SU-DHL-6 (cell line): ENCODE results near the gene PPP1R12B.

ENCODE experiments used
- EZH2phosphoT487 ChIP-seq: fragments of 200-600 bp; sonication (generic), shearing (Covaris generic); conservative IDR thresholded peaks from 2 replicates; pipeline ENCODE4 v1.6.1; 2018; ENCODE audit warnings: mild to moderate bottlenecking, antibody characterized with exemption, low read length, moderate library complexity, mixed read lengths
- TF ChIP-seq, protein P1 (sequence below): fragments of 200-600 bp; sonication (generic); IDR thresholded peaks from one replicate; pipeline ENCODE4 v1.5.1; 2017; ENCODE audit warnings: antibody characterized with exemption, mild to moderate bottlenecking, low read length, moderate library complexity; ENCODE audit not compliant: insufficient read depth, poor library complexity, severe bottlenecking

DNA sequence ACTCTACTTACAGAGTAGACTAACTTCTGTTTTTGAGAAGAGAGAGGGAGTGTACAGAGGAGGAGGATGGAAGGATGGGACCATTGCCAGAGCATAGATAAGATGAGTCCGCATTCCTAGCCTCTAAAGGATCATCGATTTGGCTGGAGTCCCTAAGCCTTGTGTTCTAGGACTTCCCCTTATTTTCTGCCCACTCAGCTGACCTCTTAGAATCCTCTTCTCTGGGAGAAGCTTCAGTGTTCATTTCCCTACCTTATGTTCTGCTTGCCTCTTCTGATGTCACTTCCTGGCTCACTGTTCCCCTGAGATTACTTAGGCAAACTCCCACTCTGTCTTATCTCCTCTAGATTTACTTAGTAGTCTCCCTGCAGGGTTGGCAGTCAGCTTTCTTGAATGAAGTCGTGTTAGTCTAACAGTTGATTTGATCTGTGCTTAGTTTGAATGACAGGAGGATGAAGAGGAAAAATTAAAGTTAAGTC is 205.1 kb downstream of the PPP1R12B start:
- TF ChIP-seq, protein P1, sequence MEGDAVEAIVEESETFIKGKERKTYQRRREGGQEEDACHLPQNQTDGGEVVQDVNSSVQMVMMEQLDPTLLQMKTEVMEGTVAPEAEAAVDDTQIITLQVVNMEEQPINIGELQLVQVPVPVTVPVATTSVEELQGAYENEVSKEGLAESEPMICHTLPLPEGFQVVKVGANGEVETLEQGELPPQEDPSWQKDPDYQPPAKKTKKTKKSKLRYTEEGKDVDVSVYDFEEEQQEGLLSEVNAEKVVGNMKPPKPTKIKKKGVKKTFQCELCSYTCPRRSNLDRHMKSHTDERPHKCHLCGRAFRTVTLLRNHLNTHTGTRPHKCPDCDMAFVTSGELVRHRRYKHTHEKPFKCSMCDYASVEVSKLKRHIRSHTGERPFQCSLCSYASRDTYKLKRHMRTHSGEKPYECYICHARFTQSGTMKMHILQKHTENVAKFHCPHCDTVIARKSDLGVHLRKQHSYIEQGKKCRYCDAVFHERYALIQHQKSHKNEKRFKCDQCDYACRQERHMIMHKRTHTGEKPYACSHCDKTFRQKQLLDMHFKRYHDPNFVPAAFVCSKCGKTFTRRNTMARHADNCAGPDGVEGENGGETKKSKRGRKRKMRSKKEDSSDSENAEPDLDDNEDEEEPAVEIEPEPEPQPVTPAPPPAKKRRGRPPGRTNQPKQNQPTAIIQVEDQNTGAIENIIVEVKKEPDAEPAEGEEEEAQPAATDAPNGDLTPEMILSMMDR, result no peak
- TF ChIP-seq EZH2phosphoT487, result no peak
